DMS53 (cell line): ENCODE results near the gene AGRN.
"Not testable (repeated sequence)": the region's sequence is repeated elsewhere in the genome, so short reads cannot be mapped to it uniquely, and the experiment has no call there.

Experiments used
- DNase-seq: peaks from one replicate; lab custom pipeline; 2025; lab: John Stamatoyannopoulos, UW

The AGRN gene

GRCh38 chr1:1021010-1021919 is 1.3 kb downstream of the AGRN start:
- DNase-seq: peak; percentile 63

- no peak for DNase-seq
Measured at GRCh38 chr1:1021920-1022259, 2.0 kb downstream of the AGRN start.

- DNase-seq: no peak
Measured at GRCh38 chr1:1022302-1023009, 2.5 kb downstream of the AGRN start.

- DNase-seq: no peak
Measured at GRCh38 chr1:1023700-1024099, 3.8 kb downstream of the AGRN start.

- no peak for DNase-seq
Measured at GRCh38 chr1:1024149-1024770, 4.3 kb downstream of the AGRN start.

GRCh38 chr1:1024771-1025699 is 5.1 kb downstream of the AGRN start:
- no peak for DNase-seq

- no peak for DNase-seq
Measured at GRCh38 chr1:1025730-1026129, 5.8 kb downstream of the AGRN start.

- no peak for DNase-seq
Measured at GRCh38 chr1:1026599-1027413, 6.9 kb downstream of the AGRN start.

- DNase-seq: no peak
Measured at GRCh38 chr1:1027791-1028190, 7.9 kb downstream of the AGRN start.

- DNase-seq: not testable (repeated sequence)
Measured at GRCh38 chr1:1030867-1031658, 11.1 kb downstream of the AGRN start.

GRCh38 chr1:1031659-1032235 is 11.8 kb downstream of the AGRN start:
- no peak for DNase-seq

- no peak for DNase-seq
Measured at GRCh38 chr1:1032424-1032823, 12.5 kb downstream of the AGRN start.

GRCh38 chr1:1033009-1033587 is 13.2 kb downstream of the AGRN start:
- no peak for DNase-seq

- DNase-seq: no peak
Measured at GRCh38 chr1:1033731-1034438, 14.0 kb downstream of the AGRN start.

GRCh38 chr1:1034439-1034781 is 14.5 kb downstream of the AGRN start:
- no peak for DNase-seq

- DNase-seq: no peak
Measured at GRCh38 chr1:1035291-1035943, 15.5 kb downstream of the AGRN start.

- no peak for DNase-seq
Measured at GRCh38 chr1:1037366-1038327, 17.7 kb downstream of the AGRN start.
